GM13977 (cell line): ENCODE data around the gene TNNI3.

Experiments
- DNase-seq: peaks from one replicate; pipeline ENCODE4 v3.0.0; 2012; ENCODE audit warnings: low spot score
- CTCF ChIP-seq: IDR thresholded peaks from 2 replicates; pipeline ENCODE4 v1.5.1; 2012; ENCODE audit warnings: mild to moderate bottlenecking, control low read depth; ENCODE audit not compliant: insufficient read depth; ENCODE audit errors: extremely low read depth, missing control alignments
- in situ Hi-C: fragments of 300-500 bp; cut with MboI; formaldehyde crosslinking; loops from one replicate; pipeline ENCODE4 v1.12.0; 2022; ENCODE audit warnings: low sequenced_read_pairs, low pct_unique_long_range_greater_than_20kb, mixed read lengths, inconsistent platforms; ENCODE audit not compliant: unreplicated experiment

TNNI3 gene

GRCh38 chr19:55196803-55197202, 39.3 kb upstream of the TNNI3 start:
- in situ Hi-C loops: no loop called here
- DNase-seq: no peak
- TF ChIP-seq CTCF: no peak

GRCh38 chr19:55193481-55193880, 35.9 kb upstream of the TNNI3 start:
- no peak for TF ChIP-seq CTCF
- in situ Hi-C loops: no loop called here
- DNase-seq: no peak

- no peak for TF ChIP-seq CTCF
- in situ Hi-C loops: no loop called here
- DNase-seq: no peak
These were observed 31.9 kb upstream of the TNNI3 start for GRCh38 chr19:55189403-55189835.

- DNase-seq: no peak
- in situ Hi-C loops: no loop called here
- no peak for TF ChIP-seq CTCF
These were observed 31.1 kb upstream of the TNNI3 start for GRCh38 chr19:55188625-55189024.

GRCh38 chr19:55186080-55186479, 28.5 kb upstream of the TNNI3 start:
- in situ Hi-C loops: no loop called here
- no peak for TF ChIP-seq CTCF

GRCh38 chr19:55181740-55182139, 24.2 kb upstream of the TNNI3 start:
- in situ Hi-C loops: no loop called here
- no peak for TF ChIP-seq CTCF
- DNase-seq: no peak

More at GRCh38 chr19:55186080-55186479, 28.5 kb upstream of the TNNI3 start:
- DNase-seq: no peak

GRCh38 chr19:55179606-55180484, 22.3 kb upstream of the TNNI3 start, which contains the start of gene SYT5:
SYT5 (minus strand) TSS chr19:55180289; CDS start chr19:55179041, 1,248 bp downstream.
- in situ Hi-C loops: no loop called here
- no peak for TF ChIP-seq CTCF
- DNase-seq: peak; percentile 86
